ENCODE measurements around the gene ARID1A. TPM values are rescaled to one million over a fixed set of nuclear protein-coding genes. Genes with fewer than 3 reads are reported as not detected.
A peak's percentile ranks its signal among the peaks of the same experiment; 100 is the strongest.

Gene ARID1A
- total RNA-seq, 1 donor from 2014 or later = 64.3 TPM

GRCh38 chr1:26827106-26827604 is 131.3 kb downstream of the ARID1A start:
- intact Hi-C loops (cut with DNase I) = no loop called here
- DNase-seq = no peak
- H3K9me3 ChIP-seq = no peaks in the 10 kb centered on the region
- ATAC-seq = no peak
- H3K4me1 ChIP-seq = peaks cover 40% of the 10 kb centered on the region
- H3K27me3 ChIP-seq = no peaks in the 10 kb centered on the region
- no peak for TF ChIP-seq CTCF (IDR thresholded peaks at IDR 0.05)
- H3K36me3 ChIP-seq = peaks cover 2% of the 10 kb centered on the region
- peak overlapping the region; percentile 67 for H3K4me3 ChIP-seq
- peak overlapping the region; percentile 73 for H3K27ac ChIP-seq

GRCh38 chr1:26827663-26828062 is 131.8 kb downstream of the ARID1A start:
- Histone ChIP-seq H3K9me3 (no peaks in the 10 kb centered on the region), H3K4me3 (peak overlapping the region; percentile 67), H3K4me1 (peaks cover 40% of the 10 kb centered on the region), H3K27ac (peak overlapping the region; percentile 73), H3K36me3 (peaks cover 7% of the 10 kb centered on the region), H3K27me3 (no peaks in the 10 kb centered on the region)
- DNase-seq (no peak), ATAC-seq (no peak)
- intact Hi-C loops (cut with DNase I) = no loop called here
- TF ChIP-seq CTCF (IDR thresholded peaks at IDR 0.05) = no peak

GRCh38 chr1:26828411-26828991 is 132.7 kb downstream of the ARID1A start:
- no peak for TF ChIP-seq CTCF (IDR thresholded peaks at IDR 0.05)
- no peak overlapping the region for H3K4me3 ChIP-seq
- H3K27ac ChIP-seq = peak overlapping the region; percentile 33

GRCh38 chr1:26829184-26829911 is 133.5 kb downstream of the ARID1A start:
- no peak overlapping the region for H3K4me3 ChIP-seq
- ATAC-seq = no peak
- H3K4me1 ChIP-seq = peaks cover 40% of the 10 kb centered on the region
- peak overlapping the region; percentile 33 for H3K27ac ChIP-seq
- no peaks in the 10 kb centered on the region for H3K9me3 ChIP-seq
- no peak for DNase-seq
- TF ChIP-seq CTCF (IDR thresholded peaks at IDR 0.05) = no peak
- intact Hi-C loops (cut with DNase I) = no loop called here
- peaks cover 24% of the 10 kb centered on the region for H3K36me3 ChIP-seq
- no peaks in the 10 kb centered on the region for H3K27me3 ChIP-seq

More at GRCh38 chr1:26828411-26828991, 132.7 kb downstream of the ARID1A start:
- Histone ChIP-seq H3K9me3 (no peaks in the 10 kb centered on the region), H3K4me1 (peaks cover 40% of the 10 kb centered on the region), H3K27me3 (no peaks in the 10 kb centered on the region), H3K36me3 (peaks cover 16% of the 10 kb centered on the region)
- intact Hi-C loops (cut with DNase I) = no loop called here
- ATAC-seq (peak; percentile 60), DNase-seq (peak; percentile 74)

- H3K4me1 ChIP-seq = peaks cover 34% of the 10 kb centered on the region
- no peaks in the 10 kb centered on the region for H3K27me3 ChIP-seq
- DNase-seq = no peak
- no peak for ATAC-seq
- H3K36me3 ChIP-seq = peaks cover 41% of the 10 kb centered on the region
- no peaks in the 10 kb centered on the region for H3K9me3 ChIP-seq
- H3K4me3 ChIP-seq = no peak overlapping the region
- no peak overlapping the region for H3K27ac ChIP-seq
- no peak for TF ChIP-seq CTCF (IDR thresholded peaks at IDR 0.05)
- intact Hi-C loops (cut with DNase I) = no loop called here
Measured at GRCh38 chr1:26831059-26831458, 135.2 kb downstream of the ARID1A start.

Other genes with a start within 250 kb of the ARID1A start
- gene HMGN2, start 223.6 kb upstream of the ARID1A start, total RNA-seq = 298 TPM
- gene RPS6KA1, start 166.3 kb upstream of the ARID1A start, total RNA-seq = 124 TPM
- 16.7 TPM for gene PIGV, start 91.9 kb downstream of the ARID1A start, total RNA-seq
- 26.2 TPM for gene ZDHHC18, start 130.7 kb downstream of the ARID1A start, total RNA-seq
- 83.8 TPM for gene SFN, start 167.1 kb downstream of the ARID1A start, total RNA-seq
- gene GPN2, start 194.3 kb downstream of the ARID1A start, total RNA-seq = 24.6 TPM
- 18.1 TPM for gene GPATCH3, start 204.5 kb downstream of the ARID1A start, total RNA-seq
- gene NR0B2, start 218.0 kb downstream of the ARID1A start, total RNA-seq = 2.5 TPM
- gene NUDC, start 225.7 kb downstream of the ARID1A start, total RNA-seq = 49.6 TPM

Data from upper lobe of right lung (tissue), 1 donor.